ENCODE data around the gene CFAP97. TPM values are rescaled to one million over a fixed set of nuclear protein-coding genes. Genes with fewer than 3 reads are reported as not detected.

CFAP97 gene
- total and polyA plus RNA-seq, 9 of the 15 experiments (the other 6 are each of a cell fraction or from before 2014, with no cell fraction given), result 17.3 to 57.8 (median 44.4) TPM

DNA sequence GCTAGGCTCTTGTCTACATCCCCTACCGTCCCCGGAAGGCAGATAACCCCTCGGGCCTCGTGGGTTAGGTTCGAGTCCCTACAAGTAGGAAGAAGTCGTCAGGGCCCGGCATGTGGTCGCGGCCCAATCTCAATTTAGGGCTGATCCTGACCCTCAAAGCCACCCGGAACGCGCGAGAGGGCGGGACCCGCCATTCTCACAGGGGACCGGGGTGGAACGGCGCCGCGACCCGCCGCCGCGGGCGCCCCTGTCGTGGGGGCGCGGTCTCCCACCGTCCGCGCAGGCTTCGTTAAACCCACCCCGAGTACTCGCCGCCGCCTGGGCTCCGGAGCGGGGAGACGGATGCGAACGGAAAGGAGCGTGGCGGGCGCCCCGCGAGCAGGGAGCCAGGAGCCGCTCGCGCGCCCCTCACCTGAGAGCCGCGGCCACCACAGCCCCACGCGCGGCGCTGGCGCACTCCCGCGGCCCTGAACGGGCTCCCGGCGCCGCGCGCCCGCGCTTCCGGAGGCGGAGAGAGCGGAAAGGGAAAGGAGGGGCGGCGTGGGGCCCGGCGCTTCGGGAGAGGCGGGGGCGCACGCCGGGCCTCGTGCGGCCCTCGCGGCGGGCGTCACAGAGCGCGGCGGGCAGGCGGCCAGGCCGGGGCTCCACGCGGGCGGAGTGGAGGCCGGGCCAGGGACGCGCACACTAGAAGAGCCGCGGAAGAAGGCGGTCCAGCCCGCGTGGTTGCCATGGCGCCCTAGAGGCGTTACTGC, at the start of gene CFAP97 (continued):
- TF ChIP-seq, protein P1, sequence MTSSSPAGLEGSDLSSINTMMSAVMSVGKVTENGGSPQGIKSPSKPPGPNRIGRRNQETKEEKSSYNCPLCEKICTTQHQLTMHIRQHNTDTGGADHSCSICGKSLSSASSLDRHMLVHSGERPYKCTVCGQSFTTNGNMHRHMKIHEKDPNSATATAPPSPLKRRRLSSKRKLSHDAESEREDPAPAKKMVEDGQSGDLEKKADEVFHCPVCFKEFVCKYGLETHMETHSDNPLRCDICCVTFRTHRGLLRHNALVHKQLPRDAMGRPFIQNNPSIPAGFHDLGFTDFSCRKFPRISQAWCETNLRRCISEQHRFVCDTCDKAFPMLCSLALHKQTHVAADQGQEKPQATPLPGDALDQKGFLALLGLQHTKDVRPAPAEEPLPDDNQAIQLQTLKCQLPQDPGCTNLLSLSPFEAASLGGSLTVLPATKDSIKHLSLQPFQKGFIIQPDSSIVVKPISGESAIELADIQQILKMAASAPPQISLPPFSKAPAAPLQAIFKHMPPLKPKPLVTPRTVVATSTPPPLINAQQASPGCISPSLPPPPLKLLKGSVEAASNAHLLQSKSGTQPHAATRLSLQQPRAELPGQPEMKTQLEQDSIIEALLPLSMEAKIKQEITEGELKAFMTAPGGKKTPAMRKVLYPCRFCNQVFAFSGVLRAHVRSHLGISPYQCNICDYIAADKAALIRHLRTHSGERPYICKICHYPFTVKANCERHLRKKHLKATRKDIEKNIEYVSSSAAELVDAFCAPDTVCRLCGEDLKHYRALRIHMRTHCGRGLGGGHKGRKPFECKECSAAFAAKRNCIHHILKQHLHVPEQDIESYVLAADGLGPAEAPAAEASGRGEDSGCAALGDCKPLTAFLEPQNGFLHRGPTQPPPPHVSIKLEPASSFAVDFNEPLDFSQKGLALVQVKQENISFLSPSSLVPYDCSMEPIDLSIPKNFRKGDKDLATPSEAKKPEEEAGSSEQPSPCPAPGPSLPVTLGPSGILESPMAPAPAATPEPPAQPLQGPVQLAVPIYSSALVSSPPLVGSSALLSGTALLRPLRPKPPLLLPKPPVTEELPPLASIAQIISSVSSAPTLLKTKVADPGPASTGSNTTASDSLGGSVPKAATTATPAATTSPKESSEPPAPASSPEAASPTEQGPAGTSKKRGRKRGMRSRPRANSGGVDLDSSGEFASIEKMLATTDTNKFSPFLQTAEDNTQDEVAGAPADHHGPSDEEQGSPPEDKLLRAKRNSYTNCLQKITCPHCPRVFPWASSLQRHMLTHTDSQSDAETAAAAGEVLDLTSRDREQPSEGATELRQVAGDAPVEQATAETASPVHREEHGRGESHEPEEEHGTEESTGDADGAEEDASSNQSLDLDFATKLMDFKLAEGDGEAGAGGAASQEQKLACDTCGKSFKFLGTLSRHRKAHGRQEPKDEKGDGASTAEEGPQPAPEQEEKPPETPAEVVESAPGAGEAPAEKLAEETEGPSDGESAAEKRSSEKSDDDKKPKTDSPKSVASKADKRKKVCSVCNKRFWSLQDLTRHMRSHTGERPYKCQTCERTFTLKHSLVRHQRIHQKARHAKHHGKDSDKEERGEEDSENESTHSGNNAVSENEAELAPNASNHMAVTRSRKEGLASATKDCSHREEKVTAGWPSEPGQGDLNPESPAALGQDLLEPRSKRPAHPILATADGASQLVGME (CRISPR knock-in tag; IDR thresholded peaks at IDR 0.05), result no peak
- no peak for TF ChIP-seq ZNF212 (CRISPR knock-in tag; IDR thresholded peaks at IDR 0.05)
- TF ChIP-seq SIRT6 (IDR thresholded peaks at IDR 0.05; ENCODE audit: low read depth, low read length), result no peak
- TF ChIP-seq LARP7 (IDR thresholded peaks at IDR 0.05), result no peak
- no peak for TF ChIP-seq HNRNPH1 (optimal IDR thresholded peaks at IDR 0.05; ENCODE audit: low read depth, low read length)
- TF ChIP-seq HDAC3 (IDR thresholded peaks at IDR 0.05; ENCODE audit: borderline replicate concordance, partially characterized antibody), result no peak
- no peak for TF ChIP-seq ZNF133 (CRISPR knock-in tag; IDR thresholded peaks at IDR 0.05)
- TF ChIP-seq SMAD3 (CRISPR knock-in tag; conservative IDR thresholded peaks at IDR 0.05), result no peak
- no peak for TF ChIP-seq CBX5 (IDR thresholded peaks at IDR 0.05; ENCODE audit: borderline replicate concordance, low read depth)
- TF ChIP-seq NR1H2 (CRISPR knock-in tag; IDR thresholded peaks at IDR 0.05), result no peak
- TF ChIP-seq, protein P2, sequence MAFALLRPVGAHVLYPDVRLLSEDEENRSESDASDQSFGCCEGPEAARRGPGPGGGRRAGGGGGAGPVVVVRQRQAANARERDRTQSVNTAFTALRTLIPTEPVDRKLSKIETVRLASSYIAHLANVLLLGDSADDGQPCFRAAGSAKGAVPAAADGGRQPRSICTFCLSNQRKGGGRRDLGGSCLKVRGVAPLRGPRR (CRISPR knock-in tag; IDR thresholded peaks at IDR 0.05), result no peak
- no peak for TF ChIP-seq ZNF644 (tag; IDR thresholded peaks at IDR 0.05; ENCODE audit: low read depth)
- TF ChIP-seq MED1 (CRISPR knock-in tag; IDR thresholded peaks at IDR 0.05; ENCODE audit: borderline replicate concordance), result no peak
- TF ChIP-seq CCAR2 (IDR thresholded peaks at IDR 0.05; ENCODE audit: low read depth, low read length), result no peak
- no peak for TF ChIP-seq NFE2 (IDR thresholded peaks at IDR 0.05; ENCODE audit: low read depth)
- no peak for TF ChIP-seq KLF1 (tag; IDR thresholded peaks at IDR 0.05)
- no peak for TF ChIP-seq ZNF79 (CRISPR knock-in tag; IDR thresholded peaks at IDR 0.05; ENCODE audit: low read depth)
- no peak for TF ChIP-seq ZNF586 (CRISPR knock-in tag; conservative IDR thresholded peaks at IDR 0.05)
- no peak for TF ChIP-seq PCBP2 (IDR thresholded peaks at IDR 0.05; ENCODE audit: low read depth, low read length, poor library complexity, severe bottlenecking)
- TF ChIP-seq, protein P3, sequence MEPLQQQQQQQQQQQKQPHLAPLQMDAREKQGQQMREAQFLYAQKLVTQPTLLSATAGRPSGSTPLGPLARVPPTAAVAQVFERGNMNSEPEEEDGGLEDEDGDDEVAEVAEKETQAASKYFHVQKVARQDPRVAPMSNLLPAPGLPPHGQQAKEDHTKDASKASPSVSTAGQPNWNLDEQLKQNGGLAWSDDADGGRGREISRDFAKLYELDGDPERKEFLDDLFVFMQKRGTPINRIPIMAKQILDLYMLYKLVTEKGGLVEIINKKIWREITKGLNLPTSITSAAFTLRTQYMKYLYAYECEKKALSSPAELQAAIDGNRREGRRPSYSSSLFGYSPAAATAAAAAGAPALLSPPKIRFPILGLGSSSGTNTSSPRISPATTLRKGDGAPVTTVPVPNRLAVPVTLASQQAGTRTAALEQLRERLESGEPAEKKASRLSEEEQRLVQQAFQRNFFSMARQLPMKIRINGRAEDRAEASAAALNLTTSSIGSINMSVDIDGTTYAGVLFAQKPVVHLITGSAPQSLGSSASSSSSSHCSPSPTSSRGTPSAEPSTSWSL (CRISPR knock-in tag; IDR thresholded peaks at IDR 0.05; ENCODE audit: borderline replicate concordance), result no peak
- TF ChIP-seq EGR1 (conservative IDR thresholded peaks at IDR 0.05), result no peak
